ENCODE results near the gene ZNF563.
A peak's percentile ranks its signal among the peaks of the same experiment; 100 is the strongest.
"Not testable (repeated sequence)": the region's sequence is repeated elsewhere in the genome, so short reads cannot be mapped to it uniquely, and the experiment has no call there.

Gene ZNF563

GRCh38 chr19:12333162-12334159 is at the start of gene ZNF563:
TSS of gene ZNF563 (minus strand) at chr19:12333633. CDS start at chr19:12333482, 151 bp downstream.
- ATAC-seq = peak; percentile 97
- peak; percentile 90 to 98 for DNase-seq (ENCODE audit: low spot score in 2 of 2)
- peak within 1 kb of the TSS; percentile 95 for H3K27ac Mint-ChIP-seq
- no peaks in the 10 kb centered on the region for H3K9me3 Mint-ChIP-seq
- peaks cover 33% of the 10 kb centered on the region for H3K4me1 Mint-ChIP-seq
- H3K4me3 Mint-ChIP-seq = peak within 1 kb of the TSS; percentile 94
- peaks cover 16% of the 10 kb centered on the region for H3K36me3 Mint-ChIP-seq

- no peak for DNase-seq (ENCODE audit: low spot score in 2 of 2)
- no peak overlapping the region for H3K27ac Mint-ChIP-seq
- no peak for ATAC-seq
Observed at GRCh38 chr19:12380444-12380737, 47.0 kb upstream of the ZNF563 start.

DNA sequence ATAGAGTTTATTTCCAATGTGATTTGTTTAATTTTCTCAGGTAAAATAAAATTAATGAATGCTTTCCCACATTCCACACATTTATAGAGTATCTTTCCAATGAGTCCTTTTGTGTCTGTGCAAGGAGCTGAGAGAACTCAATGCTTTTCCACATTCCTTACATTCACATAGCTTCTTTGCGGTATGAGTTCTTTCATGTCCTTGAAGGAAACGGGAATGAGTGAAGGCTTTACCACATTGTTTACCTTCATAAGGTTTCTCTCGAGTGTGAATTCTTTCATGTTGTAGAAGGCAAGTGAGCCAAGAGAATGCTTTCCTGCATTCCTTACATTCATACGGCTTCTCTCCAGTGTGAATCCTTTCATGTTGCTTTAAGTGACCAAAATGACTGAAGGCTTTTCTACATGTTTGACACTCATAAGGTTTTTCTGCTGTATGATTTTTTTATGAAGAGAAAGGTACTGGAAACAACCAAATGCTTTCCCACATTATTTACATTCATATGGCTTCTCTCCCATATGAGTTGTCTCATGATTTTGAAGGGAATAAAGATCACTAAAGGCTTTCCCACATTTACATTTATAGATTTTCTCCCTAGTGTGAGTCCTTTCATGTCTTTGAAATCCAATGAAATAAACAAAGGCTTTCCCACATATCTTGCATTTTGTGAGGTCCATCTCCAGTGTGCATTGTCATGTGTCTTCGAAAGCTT is 46.5 kb upstream of the ZNF563 start:
- H3K9me3 Mint-ChIP-seq = peaks cover 32% of the 10 kb centered on the region
- ATAC-seq = no peak

More at GRCh38 chr19:12380444-12380737, 47.0 kb upstream of the ZNF563 start:
- peaks cover 32% of the 10 kb centered on the region for H3K9me3 Mint-ChIP-seq
- H3K36me3 Mint-ChIP-seq = no peaks in the 10 kb centered on the region
- no peak overlapping the region for H3K4me3 Mint-ChIP-seq
- H3K4me1 Mint-ChIP-seq = no peaks in the 10 kb centered on the region

GRCh38 chr19:12374026-12374425 is 40.6 kb upstream of the ZNF563 start:
- H3K9me3 Mint-ChIP-seq = peaks cover 15% of the 10 kb centered on the region
- DNase-seq (ENCODE audit: low spot score in 2 of 2) = no peak
- H3K4me3 Mint-ChIP-seq = no peak overlapping the region
- H3K27ac Mint-ChIP-seq = no peak overlapping the region
- H3K4me1 Mint-ChIP-seq = no peaks in the 10 kb centered on the region
- no peak for ATAC-seq
- no peaks in the 10 kb centered on the region for H3K36me3 Mint-ChIP-seq

More for the DNA sequence above, 46.5 kb upstream of the ZNF563 start:
- Mint-ChIP-seq H3K4me1 (no peaks in the 10 kb centered on the region), H3K27ac (no peak overlapping the region), H3K4me3 (no peak overlapping the region), H3K36me3 (no peaks in the 10 kb centered on the region)
- DNase-seq (ENCODE audit: low spot score in 2 of 2) = no peak

GRCh38 chr19:12365236-12366162 is 32.1 kb upstream of the ZNF563 start, which contains the start of gene ZNF442:
TSS of gene ZNF442 (minus strand) at chr19:12365683. CDS start at chr19:12363631, 2,052 bp downstream.
- Mint-ChIP-seq H3K27ac (peak within 1 kb of the TSS; percentile 86), H3K36me3 (no peaks in the 10 kb centered on the region), H3K9me3 (peaks cover 3% of the 10 kb centered on the region), H3K4me1 (peaks cover 25% of the 10 kb centered on the region), H3K4me3 (peak within 1 kb of the TSS; percentile 87)
- peak; percentile 43 to 87 for DNase-seq (ENCODE audit: low spot score in 2 of 2)
- peak; percentile 99 for ATAC-seq

DNA sequence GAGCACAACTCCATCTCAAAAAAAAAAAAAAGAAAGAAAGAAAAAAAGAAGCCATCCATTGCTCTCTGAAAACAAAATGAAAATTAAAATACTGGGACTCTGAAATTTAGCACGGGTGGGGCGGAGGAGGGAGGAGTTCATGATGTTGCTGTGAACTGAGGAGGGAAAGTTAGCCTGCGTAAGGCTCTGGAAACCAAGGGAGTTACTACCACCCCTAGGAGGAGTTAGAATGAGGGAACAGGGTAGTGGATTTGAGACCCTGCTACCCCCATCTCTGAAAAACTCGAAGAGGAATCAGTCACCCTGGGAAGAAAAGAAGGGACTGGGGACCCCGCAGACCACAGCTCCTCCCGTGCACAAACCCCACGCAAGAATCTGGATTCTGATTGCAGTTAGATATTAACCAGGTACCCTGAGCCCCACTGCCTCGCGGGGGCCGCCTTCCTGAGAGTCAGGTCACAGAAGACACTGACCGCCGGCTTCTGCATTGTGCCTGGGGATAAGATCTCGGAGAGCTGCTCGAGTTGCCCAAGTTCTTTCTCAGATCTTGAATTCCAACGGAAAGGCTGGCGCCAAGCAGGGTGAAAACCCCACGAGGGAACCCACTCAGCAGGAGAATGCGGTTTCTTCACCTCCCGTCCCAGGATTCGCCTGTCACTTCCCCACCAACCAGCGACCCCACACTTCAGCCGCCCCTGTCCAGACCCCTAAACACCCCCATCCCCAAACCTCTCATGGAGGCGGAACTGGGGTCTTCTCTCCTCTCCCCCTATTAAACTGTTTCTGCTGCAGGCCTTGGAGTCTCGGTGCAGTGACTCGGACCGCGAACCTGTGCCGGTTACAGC is 31.2 kb upstream of the ZNF563 start:
- H3K4me3 Mint-ChIP-seq = peak overlapping the region; percentile 87
- H3K36me3 Mint-ChIP-seq = no peaks in the 10 kb centered on the region
- H3K27ac Mint-ChIP-seq = no peak overlapping the region
- DNase-seq (ENCODE audit: low spot score in 2 of 2) (peak in 1 of 2 donors; percentile 47), ATAC-seq (no peak)
- peaks cover 3% of the 10 kb centered on the region for H3K9me3 Mint-ChIP-seq
- H3K4me1 Mint-ChIP-seq = peaks cover 25% of the 10 kb centered on the region

- H3K36me3 Mint-ChIP-seq; ATAC-seq; H3K4me3 Mint-ChIP-seq; H3K27ac Mint-ChIP-seq; DNase-seq (ENCODE audit: low spot score in 2 of 2); H3K9me3 Mint-ChIP-seq: not testable (repeated sequence)
- H3K4me1 Mint-ChIP-seq = peaks cover 25% of the 10 kb centered on the region
Observed at GRCh38 chr19:12362236-12362635, 28.8 kb upstream of the ZNF563 start.

- Mint-ChIP-seq H3K27ac (no peak overlapping the region), H3K36me3 (no peaks in the 10 kb centered on the region), H3K4me1 (no peaks in the 10 kb centered on the region), H3K4me3 (no peak overlapping the region), H3K9me3 (peaks cover 29% of the 10 kb centered on the region)
- ATAC-seq = no peak
- no peak for DNase-seq (ENCODE audit: low spot score in 2 of 2)
Observed at GRCh38 chr19:12353375-12353774, 19.9 kb upstream of the ZNF563 start.

- DNase-seq (ENCODE audit: low spot score in 2 of 2) (no peak), ATAC-seq (no peak)
- Mint-ChIP-seq H3K36me3 (no peaks in the 10 kb centered on the region), H3K4me1 (no peaks in the 10 kb centered on the region), H3K4me3 (no peak overlapping the region), H3K9me3 (peaks cover 29% of the 10 kb centered on the region), H3K27ac (no peak overlapping the region)
Observed at GRCh38 chr19:12350890-12351197, 17.4 kb upstream of the ZNF563 start.

- Mint-ChIP-seq H3K9me3 (peaks cover 29% of the 10 kb centered on the region), H3K27ac (no peak overlapping the region), H3K4me3 (no peak overlapping the region), H3K36me3 (no peaks in the 10 kb centered on the region), H3K4me1 (no peaks in the 10 kb centered on the region)
- no peak for DNase-seq (ENCODE audit: low spot score in 2 of 2)
- ATAC-seq = no peak
Observed at GRCh38 chr19:12350185-12350889, 16.9 kb upstream of the ZNF563 start.

DNA sequence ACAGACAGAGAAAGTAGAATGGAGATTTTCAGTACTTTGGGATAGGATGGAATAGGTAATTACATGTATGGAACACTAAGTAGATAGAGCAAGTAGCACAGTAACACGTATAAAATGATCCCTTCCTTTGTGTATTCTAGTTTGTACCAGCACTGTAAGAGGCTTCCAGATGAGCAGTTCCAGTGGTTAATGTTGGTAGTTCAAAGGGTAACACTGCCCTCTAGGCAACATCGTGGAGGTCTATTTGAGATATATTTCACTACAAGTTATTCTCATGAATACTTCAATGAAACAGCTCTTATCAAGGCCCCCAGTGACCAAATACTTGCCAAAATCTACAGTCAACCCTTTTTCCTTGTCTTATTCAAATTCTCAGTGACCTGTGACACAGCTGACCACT is 13.5 kb upstream of the ZNF563 start:
- no peaks in the 10 kb centered on the region for H3K4me1 Mint-ChIP-seq
- H3K36me3 Mint-ChIP-seq = no peaks in the 10 kb centered on the region
- no peak overlapping the region for H3K27ac Mint-ChIP-seq
- peaks cover 26% of the 10 kb centered on the region for H3K9me3 Mint-ChIP-seq
- peak; percentile 69 for ATAC-seq
- no peak for DNase-seq (ENCODE audit: low spot score in 2 of 2)
- no peak overlapping the region for H3K4me3 Mint-ChIP-seq

- ATAC-seq (no peak), DNase-seq (ENCODE audit: low spot score in 2 of 2) (no peak)
- Mint-ChIP-seq H3K4me3 (no peak overlapping the region), H3K27ac (no peak overlapping the region), H3K4me1 (no peaks in the 10 kb centered on the region), H3K36me3 (no peaks in the 10 kb centered on the region), H3K9me3 (peaks cover 17% of the 10 kb centered on the region)
Observed at GRCh38 chr19:12345197-12345596, 11.8 kb upstream of the ZNF563 start.

DNA sequence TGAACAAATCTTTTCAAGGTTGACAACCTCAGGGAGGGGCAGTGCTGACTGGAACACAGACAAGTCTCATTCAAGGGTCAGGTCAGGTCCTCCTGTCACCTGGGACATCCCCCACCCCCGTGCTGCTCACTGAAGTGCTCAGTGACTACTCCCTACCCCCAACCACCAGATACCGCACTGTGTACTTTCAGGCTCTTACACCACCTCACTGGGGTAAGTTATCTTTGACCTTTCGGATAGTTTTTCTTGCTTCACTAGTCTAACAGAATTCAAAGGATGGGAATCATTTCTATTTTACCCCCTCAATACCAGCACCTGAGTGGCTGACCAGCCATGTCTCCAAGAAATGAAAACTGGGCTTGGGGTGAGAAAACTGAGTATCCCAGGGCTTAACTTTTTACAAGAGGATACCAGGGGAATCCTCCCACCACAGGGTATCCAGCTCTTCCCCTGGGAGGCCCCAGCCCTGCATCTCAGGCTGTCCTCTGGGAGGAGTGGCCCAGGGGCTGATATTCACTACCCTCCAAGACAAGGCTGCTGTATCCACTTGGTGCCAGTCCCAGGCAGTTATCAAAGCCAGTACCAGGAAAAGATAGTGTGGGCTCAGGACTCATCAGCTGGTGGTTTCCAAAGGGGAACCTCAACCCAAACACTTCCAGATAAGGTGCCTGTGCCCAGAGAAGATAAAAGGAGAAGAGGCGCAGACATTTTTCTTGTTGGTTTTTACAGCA is 2.1 kb downstream of the ZNF563 start:
- ATAC-seq (peak; percentile 82), DNase-seq (ENCODE audit: low spot score in 2 of 2) (peak; percentile 6 to 54)
- H3K4me1 Mint-ChIP-seq = peaks cover 33% of the 10 kb centered on the region
- peaks cover 16% of the 10 kb centered on the region for H3K36me3 Mint-ChIP-seq
- peak overlapping the region; percentile 94 for H3K4me3 Mint-ChIP-seq
- H3K9me3 Mint-ChIP-seq = no peaks in the 10 kb centered on the region
- peak overlapping the region; percentile 58 for H3K27ac Mint-ChIP-seq
